ENCODE measurements around the gene IQCB1. TPM values are rescaled to one million over a fixed set of nuclear protein-coding genes. Genes with fewer than 3 reads are reported as not detected.

The IQCB1 gene
- total and polyA plus RNA-seq, 2 donors: 13.0 to 41.1 TPM

GRCh38 chr3:121836064-121836463, 1.2 kb upstream of the IQCB1 start:
- H3K36me3 ChIP-seq (ENCODE audit: insufficient read depth): peaks cover 2% of the 10 kb centered on the region
- 76% methylated on average over 4 of the region's 4 CpGs for WGBS
- H3K27ac ChIP-seq (ENCODE audit: low read depth): no peak overlapping the region
- DNase-seq (ENCODE audit: extremely low spot score): no peak
- no peak overlapping the region for H3K4me3 ChIP-seq (ENCODE audit: low read depth, low read length)
- no peaks in the 10 kb centered on the region for H3K4me1 ChIP-seq (ENCODE audit: insufficient read depth)

GRCh38 chr3:121835465-121835801, 573 bp upstream of the IQCB1 start:
- no peak for DNase-seq (ENCODE audit: extremely low spot score)
- WGBS: 1% methylated on average over 11 of the region's 11 CpGs
- H3K36me3 ChIP-seq (ENCODE audit: insufficient read depth): peaks cover 2% of the 10 kb centered on the region

GRCh38 chr3:121834157-121834670, 646 bp downstream of the IQCB1 start:
- peak overlapping the region; percentile 84 for H3K27ac ChIP-seq (ENCODE audit: low read depth)
- H3K36me3 ChIP-seq (ENCODE audit: insufficient read depth): peaks cover 2% of the 10 kb centered on the region
- DNase-seq (ENCODE audit: extremely low spot score): no peak
- 8% methylated on average over 15 of the region's 15 CpGs for WGBS
- peak overlapping the region; percentile 85 for H3K4me3 ChIP-seq (ENCODE audit: low read depth, low read length)
- peaks cover 1% of the 10 kb centered on the region for H3K4me1 ChIP-seq (ENCODE audit: insufficient read depth)

More at GRCh38 chr3:121835465-121835801, 573 bp upstream of the IQCB1 start:
- peak overlapping the region; percentile 40 for H3K27ac ChIP-seq (ENCODE audit: low read depth)
- H3K4me3 ChIP-seq (ENCODE audit: low read depth, low read length): peak overlapping the region; percentile 85
- H3K4me1 ChIP-seq (ENCODE audit: insufficient read depth): peaks cover 1% of the 10 kb centered on the region

- Histone ChIP-seq H3K27ac (ENCODE audit: low read depth) (no peak overlapping the region), H3K36me3 (ENCODE audit: insufficient read depth) (peaks cover 11% of the 10 kb centered on the region), H3K4me3 (ENCODE audit: low read depth, low read length) (no peak overlapping the region), H3K4me1 (ENCODE audit: insufficient read depth) (no peaks in the 10 kb centered on the region)
- DNase-seq (ENCODE audit: extremely low spot score): no peak
- 100% methylated on average over 1 of the region's 1 CpG for WGBS
These were observed 11.9 kb downstream of the IQCB1 start for GRCh38 chr3:121822973-121823372.

GRCh38 chr3:121821421-121822199, 13.2 kb downstream of the IQCB1 start:
- no peak for DNase-seq (ENCODE audit: extremely low spot score)
- H3K4me1 ChIP-seq (ENCODE audit: insufficient read depth): no peaks in the 10 kb centered on the region
- 91% methylated on average over 2 of the region's 2 CpGs for WGBS
- H3K36me3 ChIP-seq (ENCODE audit: insufficient read depth): peaks cover 11% of the 10 kb centered on the region
- H3K4me3 ChIP-seq (ENCODE audit: low read depth, low read length): no peak overlapping the region
- no peak overlapping the region for H3K27ac ChIP-seq (ENCODE audit: low read depth)

GRCh38 chr3:121819236-121819635, 15.6 kb downstream of the IQCB1 start:
- no peaks in the 10 kb centered on the region for H3K4me1 ChIP-seq (ENCODE audit: insufficient read depth)
- H3K4me3 ChIP-seq (ENCODE audit: low read depth, low read length): no peak overlapping the region
- 91% methylated on average over 3 of the region's 3 CpGs for WGBS
- DNase-seq (ENCODE audit: extremely low spot score): no peak
- H3K27ac ChIP-seq (ENCODE audit: low read depth): no peak overlapping the region
- H3K36me3 ChIP-seq (ENCODE audit: insufficient read depth): peaks cover 10% of the 10 kb centered on the region

- DNase-seq (ENCODE audit: extremely low spot score): no peak
- Histone ChIP-seq H3K4me3 (ENCODE audit: low read depth, low read length) (no peak overlapping the region), H3K4me1 (ENCODE audit: insufficient read depth) (no peaks in the 10 kb centered on the region), H3K36me3 (ENCODE audit: insufficient read depth) (peaks cover 7% of the 10 kb centered on the region), H3K27ac (ENCODE audit: low read depth) (no peak overlapping the region)
- 94% methylated on average over 2 of the region's 2 CpGs for WGBS
These were observed 16.3 kb downstream of the IQCB1 start for GRCh38 chr3:121818578-121818977.

- no peaks in the 10 kb centered on the region for H3K4me1 ChIP-seq (ENCODE audit: insufficient read depth)
- peaks cover 7% of the 10 kb centered on the region for H3K36me3 ChIP-seq (ENCODE audit: insufficient read depth)
- no peak overlapping the region for H3K4me3 ChIP-seq (ENCODE audit: low read depth, low read length)
- no peak overlapping the region for H3K27ac ChIP-seq (ENCODE audit: low read depth)
- no peak for DNase-seq (ENCODE audit: extremely low spot score)
These were observed 17.1 kb downstream of the IQCB1 start for GRCh38 chr3:121817753-121818152.

- WGBS: 49% methylated on average over 1 of the region's 1 CpG
- H3K27ac ChIP-seq (ENCODE audit: low read depth): no peak overlapping the region
- peaks cover 3% of the 10 kb centered on the region for H3K36me3 ChIP-seq (ENCODE audit: insufficient read depth)
- DNase-seq (ENCODE audit: extremely low spot score): no peak
- H3K4me1 ChIP-seq (ENCODE audit: insufficient read depth): no peaks in the 10 kb centered on the region
- H3K4me3 ChIP-seq (ENCODE audit: low read depth, low read length): no peak overlapping the region
These were observed 25.6 kb downstream of the IQCB1 start for GRCh38 chr3:121809249-121809648.

GRCh38 chr3:121803771-121804320, 31.0 kb downstream of the IQCB1 start:
- DNase-seq (ENCODE audit: extremely low spot score): no peak
- no peaks in the 10 kb centered on the region for H3K4me1 ChIP-seq (ENCODE audit: insufficient read depth)
- H3K27ac ChIP-seq (ENCODE audit: low read depth): no peak overlapping the region
- 89% methylated on average over 2 of the region's 2 CpGs for WGBS
- no peak overlapping the region for H3K4me3 ChIP-seq (ENCODE audit: low read depth, low read length)
- peaks cover 5% of the 10 kb centered on the region for H3K36me3 ChIP-seq (ENCODE audit: insufficient read depth)

GRCh38 chr3:121800906-121801305, 34.0 kb downstream of the IQCB1 start:
- H3K36me3 ChIP-seq (ENCODE audit: insufficient read depth): peaks cover 5% of the 10 kb centered on the region
- H3K4me1 ChIP-seq (ENCODE audit: insufficient read depth): no peaks in the 10 kb centered on the region
- H3K4me3 ChIP-seq (ENCODE audit: low read depth, low read length): no peak overlapping the region
- H3K27ac ChIP-seq (ENCODE audit: low read depth): no peak overlapping the region
- DNase-seq (ENCODE audit: extremely low spot score): no peak

GRCh38 chr3:121796970-121797369, 37.9 kb downstream of the IQCB1 start:
- Histone ChIP-seq H3K27ac (ENCODE audit: low read depth) (no peak overlapping the region), H3K4me1 (ENCODE audit: insufficient read depth) (no peaks in the 10 kb centered on the region), H3K4me3 (ENCODE audit: low read depth, low read length) (no peak overlapping the region), H3K36me3 (ENCODE audit: insufficient read depth) (no peaks in the 10 kb centered on the region)
- 36% methylated on average over 1 of the region's 1 CpG for WGBS
- no peak for DNase-seq (ENCODE audit: extremely low spot score)

- no peaks in the 10 kb centered on the region for H3K36me3 ChIP-seq (ENCODE audit: insufficient read depth)
These were observed 40.4 kb downstream of the IQCB1 start for GRCh38 chr3:121794264-121794983.

GRCh38 chr3:121793078-121793477, 41.8 kb downstream of the IQCB1 start:
- no peak overlapping the region for H3K4me3 ChIP-seq (ENCODE audit: low read depth, low read length)
- H3K4me1 ChIP-seq (ENCODE audit: insufficient read depth): no peaks in the 10 kb centered on the region
- 97% methylated on average over 3 of the region's 3 CpGs for WGBS
- no peak for DNase-seq (ENCODE audit: extremely low spot score)
- H3K36me3 ChIP-seq (ENCODE audit: insufficient read depth): no peaks in the 10 kb centered on the region
- no peak overlapping the region for H3K27ac ChIP-seq (ENCODE audit: low read depth)

More at GRCh38 chr3:121794264-121794983, 40.4 kb downstream of the IQCB1 start:
- Histone ChIP-seq H3K27ac (ENCODE audit: low read depth) (no peak overlapping the region), H3K4me1 (ENCODE audit: insufficient read depth) (no peaks in the 10 kb centered on the region), H3K4me3 (ENCODE audit: low read depth, low read length) (no peak overlapping the region)
- WGBS: 91% methylated on average over 2 of the region's 2 CpGs
- no peak for DNase-seq (ENCODE audit: extremely low spot score)

Data from urinary bladder (tissue), 4 donors.